ENCODE results near the gene PRR33. TPM values are rescaled to one million over a fixed set of nuclear protein-coding genes. Genes with fewer than 3 reads are reported as not detected.

The PRR33 gene
- total and polyA plus RNA-seq, 10 of the 15 experiments (the other 5 are each of a cell fraction or from before 2014, with no cell fraction given), result 0.02 to 1.0 (median 0.38) TPM; not detected in 6

DNA sequence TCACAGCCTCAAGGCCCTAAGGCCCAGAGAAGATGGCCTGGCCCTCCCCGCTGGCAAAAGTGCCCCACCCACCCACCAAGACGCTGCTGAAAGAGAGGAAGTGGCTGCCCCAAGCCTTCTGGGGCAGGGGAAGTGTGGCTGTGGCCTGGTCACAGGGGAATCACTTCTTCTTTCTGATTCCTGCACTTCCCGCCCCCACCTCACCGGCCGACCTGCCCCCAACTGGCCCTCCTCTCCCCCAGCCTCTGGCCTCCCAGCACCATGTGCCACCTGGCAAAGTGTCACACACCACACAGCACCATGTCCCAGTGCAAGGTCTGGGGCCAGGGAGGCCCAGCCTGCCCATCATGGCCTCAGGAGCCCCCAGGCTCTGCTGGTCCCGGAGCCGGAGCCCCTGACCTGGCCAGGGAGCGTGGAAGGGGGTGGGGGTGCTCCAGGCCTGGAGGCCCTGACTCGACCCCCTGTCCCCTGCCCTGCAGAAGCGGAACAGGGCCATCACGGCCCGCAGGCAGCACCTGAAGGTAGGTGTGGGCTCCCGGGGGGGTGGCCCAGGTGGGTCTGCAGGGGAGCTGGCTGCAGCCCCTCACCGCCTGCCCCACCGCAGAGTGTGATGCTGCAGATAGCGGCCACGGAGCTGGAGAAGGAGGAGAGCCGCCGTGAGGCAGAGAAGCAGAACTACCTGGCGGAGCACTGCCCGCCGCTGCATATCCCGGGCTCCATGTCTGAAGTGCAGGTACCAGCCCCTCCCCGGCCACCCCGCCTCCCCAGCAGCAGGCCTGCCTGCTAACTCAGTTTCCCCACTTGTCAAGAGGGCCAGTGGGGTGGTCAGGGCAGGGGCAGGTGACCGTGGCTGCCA, 51.5 kb downstream of the PRR33 start (continued):
- TF ChIP-seq, protein P1, sequence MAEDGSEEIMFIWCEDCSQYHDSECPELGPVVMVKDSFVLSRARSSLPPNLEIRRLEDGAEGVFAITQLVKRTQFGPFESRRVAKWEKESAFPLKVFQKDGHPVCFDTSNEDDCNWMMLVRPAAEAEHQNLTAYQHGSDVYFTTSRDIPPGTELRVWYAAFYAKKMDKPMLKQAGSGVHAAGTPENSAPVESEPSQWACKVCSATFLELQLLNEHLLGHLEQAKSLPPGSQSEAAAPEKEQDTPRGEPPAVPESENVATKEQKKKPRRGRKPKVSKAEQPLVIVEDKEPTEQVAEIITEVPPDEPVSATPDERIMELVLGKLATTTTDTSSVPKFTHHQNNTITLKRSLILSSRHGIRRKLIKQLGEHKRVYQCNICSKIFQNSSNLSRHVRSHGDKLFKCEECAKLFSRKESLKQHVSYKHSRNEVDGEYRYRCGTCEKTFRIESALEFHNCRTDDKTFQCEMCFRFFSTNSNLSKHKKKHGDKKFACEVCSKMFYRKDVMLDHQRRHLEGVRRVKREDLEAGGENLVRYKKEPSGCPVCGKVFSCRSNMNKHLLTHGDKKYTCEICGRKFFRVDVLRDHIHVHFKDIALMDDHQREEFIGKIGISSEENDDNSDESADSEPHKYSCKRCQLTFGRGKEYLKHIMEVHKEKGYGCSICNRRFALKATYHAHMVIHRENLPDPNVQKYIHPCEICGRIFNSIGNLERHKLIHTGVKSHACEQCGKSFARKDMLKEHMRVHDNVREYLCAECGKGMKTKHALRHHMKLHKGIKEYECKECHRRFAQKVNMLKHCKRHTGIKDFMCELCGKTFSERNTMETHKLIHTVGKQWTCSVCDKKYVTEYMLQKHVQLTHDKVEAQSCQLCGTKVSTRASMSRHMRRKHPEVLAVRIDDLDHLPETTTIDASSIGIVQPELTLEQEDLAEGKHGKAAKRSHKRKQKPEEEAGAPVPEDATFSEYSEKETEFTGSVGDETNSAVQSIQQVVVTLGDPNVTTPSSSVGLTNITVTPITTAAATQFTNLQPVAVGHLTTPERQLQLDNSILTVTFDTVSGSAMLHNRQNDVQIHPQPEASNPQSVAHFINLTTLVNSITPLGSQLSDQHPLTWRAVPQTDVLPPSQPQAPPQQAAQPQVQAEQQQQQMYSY (CRISPR knock-in tag; IDR thresholded peaks at IDR 0.05), result no peak
- no peak for TF ChIP-seq GABPA (IDR thresholded peaks at IDR 0.05; ENCODE audit: low read depth)
- peak; percentile 63 for TF ChIP-seq MEF2B (IDR thresholded peaks at IDR 0.05; ENCODE audit: partially characterized antibody, poor library complexity, severe bottlenecking)

DNA sequence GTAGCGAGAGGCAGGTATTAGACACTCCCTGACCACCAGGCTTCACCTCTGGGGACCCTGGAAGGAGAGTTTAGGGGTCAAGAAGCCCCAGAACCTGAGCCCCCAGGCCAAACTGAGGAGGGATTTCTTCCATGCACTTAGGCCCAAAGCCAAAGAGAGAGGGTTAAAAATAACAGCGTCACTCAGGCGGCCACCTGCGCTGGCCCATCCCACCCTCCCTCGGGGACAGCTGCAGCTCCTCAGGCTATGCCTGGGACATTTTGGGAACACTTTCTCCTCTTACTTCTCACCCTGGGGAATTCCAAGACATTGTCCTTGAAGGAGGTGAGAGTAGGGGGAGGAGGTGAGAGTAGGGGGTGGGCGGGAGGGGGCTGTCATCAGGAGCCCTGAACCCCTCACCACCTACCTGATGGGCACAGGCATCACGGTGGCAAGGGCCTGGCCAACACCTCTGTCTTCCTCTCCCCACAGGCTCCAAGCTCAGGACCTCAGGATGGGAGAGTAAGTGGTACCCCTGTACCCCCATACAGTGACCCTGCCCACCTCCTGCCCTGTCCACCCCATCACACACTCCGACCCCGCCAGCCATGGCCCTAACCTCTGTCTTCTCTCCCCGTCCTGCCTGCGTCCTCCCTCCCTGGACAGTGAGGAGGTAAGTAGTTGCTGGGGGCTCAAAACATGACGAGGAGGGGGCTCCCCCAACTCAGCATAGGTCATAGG, 52.3 kb downstream of the PRR33 start:
- ChIA-PET CTCF (interaction anchor here (0.6 to 1.4 kb wide), 5 partner anchors 11 to 312 kb away, joined by 3 to 8 read pairs (median 3); partner anchors contain the start of gene LSP1), POLR2A (interaction anchor here (1.0 kb wide), 1 partner anchor 11 kb away, joined by 4 read pairs; no protein-coding TSS in a partner anchor)

More for the DNA sequence above, 52.3 kb downstream of the PRR33 start:
- Histone ChIP-seq H3K9me3 (replicated peaks; ENCODE audit: control insufficient read depth, insufficient read depth, low read length) (no peaks in the 10 kb centered on the region), H3K36me3 (ENCODE audit: control insufficient read depth in 2 of 2, insufficient read depth in 2 of 2, low read length in 1 of 2) (no peaks in the 10 kb centered on the region), H3K4me3 (peak overlapping the region; percentile 16; the same call in 1 of the 2 replicates), H3K27ac (ENCODE audit: control insufficient read depth, insufficient read depth) (no peak overlapping the region), H4K20me1 (ENCODE audit: control insufficient read depth, insufficient read depth) (no peaks in the 10 kb centered on the region), H3K9ac (ENCODE audit: control insufficient read depth, insufficient read depth, low read length) (no peak overlapping the region), H3K4me1 (ENCODE audit: control insufficient read depth, insufficient read depth, low read length) (peaks cover 20% of the 10 kb centered on the region), H3K79me2 (ENCODE audit: control insufficient read depth, insufficient read depth, low read length) (no peaks in the 10 kb centered on the region), H3K27me3 (replicated peaks in 1 of 2; ENCODE audit: control insufficient read depth in 2 of 2, insufficient read depth in 2 of 2, low read length in 1 of 2) (no peaks in the 10 kb centered on the region; a peak in 1 of 4 replicates), H3K4me2 (ENCODE audit: control insufficient read depth, insufficient read depth) (peak overlapping the region; percentile 44; the same call in 1 of the 2 replicates), H2AFZ (ENCODE audit: control insufficient read depth, low read depth, low read length) (no peak overlapping the region)
- FAIRE-seq, result no peak
- 38% methylated on average over 10 of the region's 12 CpGs for WGBS (ENCODE audit: insufficient coverage, insufficient replicate concordance, low lambda C conversion rate, missing lambda C conversion rate)
- intact Hi-C loops (cut with micrococcal nuclease; ENCODE audit: unreplicated experiment) (loop anchor here (2.0 to 5.0 kb wide), 2 partner anchors 48 to 79 kb away; partner anchors contain the start of gene TNNT3), in situ Hi-C loops (cut with MboI) (no loop called here)
- no peak for ATAC-seq
- no peak for DNase-seq (ENCODE audit: low read depth, low spot score)
- RAD21 ChIA-PET (ENCODE audit: unreplicated experiment), result interaction anchor here (0.8 to 2.0 kb wide), 4 partner anchors 11 to 162 kb away, joined by 5 to 12 read pairs (median 9); partner anchors contain the start of gene LSP1
- peak; percentile 66; the same call in 1 of the 2 replicates for TF ChIP-seq NR2C1 (IDR thresholded peaks at IDR 0.05)
- no peak for TF ChIP-seq MTA3 (IDR thresholded peaks at IDR 0.05; ENCODE audit: borderline replicate concordance, low read length)
- BruUV-seq (replicated peaks), result no TSS peak
- SMC1A ChIA-PET (ENCODE audit: uncharacterized antibody, unreplicated experiment), result interaction anchor here (1.3 to 1.4 kb wide), 2 partner anchors 11 to 78 kb away, joined by 3 to 4 read pairs; no protein-coding TSS in a partner anchor
